Measurements from ENCODE around the gene TGOLN2. TPM values are rescaled to one million over a fixed set of nuclear protein-coding genes. Genes with fewer than 3 reads are reported as not detected.
"Not testable (repeated sequence)": the region's sequence is repeated elsewhere in the genome, so short reads cannot be mapped to it uniquely, and the experiment has no call there.

TGOLN2 gene
- total RNA-seq, 2 donors from 2014 or later: 69.9 to 75.2 TPM

DNA sequence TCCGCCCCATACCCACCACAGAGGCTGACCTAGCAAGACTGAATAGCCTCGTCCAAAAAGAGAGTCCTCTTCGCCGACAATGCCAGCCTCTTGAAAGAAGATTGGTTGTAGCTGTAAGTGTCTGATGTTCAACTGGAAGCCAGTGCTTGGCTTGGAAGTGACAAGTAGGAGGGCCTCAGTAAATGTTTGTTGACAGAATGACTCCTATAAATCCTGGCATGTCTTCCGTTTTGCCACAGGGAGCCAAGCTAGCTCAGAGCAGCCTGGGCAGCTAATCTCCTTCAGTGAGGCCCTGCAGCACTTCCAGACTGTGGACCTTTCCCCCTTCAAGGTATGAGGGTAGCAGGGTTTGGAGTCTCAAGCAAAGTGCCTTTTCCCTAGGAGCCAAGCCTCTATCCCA lies 41.7 kb upstream of the TGOLN2 start:
- Histone ChIP-seq H3K4me1 (no peaks in the 10 kb centered on the region), H3K27ac (no peak overlapping the region), H3K36me3 (replicated peaks in 1 of 2; ENCODE audit: insufficient read depth in 1 of 2, low read depth in 2 of 2) (no peaks in the 10 kb centered on the region), H3K4me3 (no peak overlapping the region), H3K27me3 (no peaks in the 10 kb centered on the region), H3K9me3 (no peaks in the 10 kb centered on the region)
- DNase-seq: no peak
- ATAC-seq: no peak
- TF ChIP-seq POLR2A (IDR thresholded peaks at IDR 0.05) (no peak), CTCF (IDR thresholded peaks at IDR 0.05) (no peak)
- intact Hi-C loops (cut with DNase I): loop anchor here (5.0 kb wide), 1 partner anchor 33 kb away; no protein-coding TSS in a partner anchor
- WGBS, 2 donors: 81 to 88% methylated on average over 5 of the region's 5 CpGs

DNA sequence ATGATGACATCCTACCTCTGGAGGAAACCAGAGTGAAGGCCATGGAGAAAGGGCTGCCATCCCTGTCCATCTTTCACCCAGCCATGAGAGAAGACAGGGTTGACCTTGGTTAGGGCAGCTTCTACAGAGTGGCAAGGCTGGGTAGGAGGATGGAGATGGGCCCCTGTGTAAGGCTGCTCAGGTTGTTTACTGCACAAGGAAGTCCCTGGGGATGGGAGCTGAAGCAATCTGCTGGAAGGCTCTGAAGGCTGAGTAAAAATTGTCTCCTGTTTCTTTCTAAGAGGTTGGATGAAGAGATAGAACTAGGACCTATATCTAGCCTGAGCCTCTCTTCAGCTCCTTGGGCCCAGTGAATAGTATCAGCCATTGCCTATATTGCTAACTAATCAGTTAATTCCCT lies 41.1 kb upstream of the TGOLN2 start:
- ATAC-seq: no peak
- no peak for DNase-seq
- TF ChIP-seq CTCF (IDR thresholded peaks at IDR 0.05) (no peak), POLR2A (IDR thresholded peaks at IDR 0.05) (no peak)
- H3K4me1 ChIP-seq: no peaks in the 10 kb centered on the region
- intact Hi-C loops (cut with DNase I): loop anchor here (5.0 kb wide), 1 partner anchor 33 kb away; no protein-coding TSS in a partner anchor
- no peak overlapping the region for H3K27ac ChIP-seq
- H3K36me3 ChIP-seq (replicated peaks in 1 of 2; ENCODE audit: insufficient read depth in 1 of 2, low read depth in 2 of 2): no peaks in the 10 kb centered on the region
- H3K4me3 ChIP-seq: no peak overlapping the region
- no peaks in the 10 kb centered on the region for H3K27me3 ChIP-seq
- no peaks in the 10 kb centered on the region for H3K9me3 ChIP-seq

- Histone ChIP-seq H3K4me1 (no peaks in the 10 kb centered on the region), H3K9me3 (no peaks in the 10 kb centered on the region), H3K36me3 (replicated peaks in 1 of 2; ENCODE audit: insufficient read depth in 1 of 2, low read depth in 2 of 2) (peaks cover 0 to 1% of the 10 kb centered on the region in 2 donors), H3K4me3 (no peak overlapping the region), H3K27ac (no peak overlapping the region), H3K27me3 (no peaks in the 10 kb centered on the region)
- ATAC-seq (no peak), DNase-seq (no peak)
- WGBS, 2 donors: 56 to 80% methylated on average over 5 of the region's 5 CpGs
- intact Hi-C loops (cut with DNase I): loop anchor here (5.0 kb wide), 1 partner anchor 35 kb away; no protein-coding TSS in a partner anchor
- TF ChIP-seq POLR2A (IDR thresholded peaks at IDR 0.05) (no peak), CTCF (IDR thresholded peaks at IDR 0.05) (no peak)
Measured at GRCh38 chr2:85367180-85367579, 39.4 kb upstream of the TGOLN2 start.

DNA sequence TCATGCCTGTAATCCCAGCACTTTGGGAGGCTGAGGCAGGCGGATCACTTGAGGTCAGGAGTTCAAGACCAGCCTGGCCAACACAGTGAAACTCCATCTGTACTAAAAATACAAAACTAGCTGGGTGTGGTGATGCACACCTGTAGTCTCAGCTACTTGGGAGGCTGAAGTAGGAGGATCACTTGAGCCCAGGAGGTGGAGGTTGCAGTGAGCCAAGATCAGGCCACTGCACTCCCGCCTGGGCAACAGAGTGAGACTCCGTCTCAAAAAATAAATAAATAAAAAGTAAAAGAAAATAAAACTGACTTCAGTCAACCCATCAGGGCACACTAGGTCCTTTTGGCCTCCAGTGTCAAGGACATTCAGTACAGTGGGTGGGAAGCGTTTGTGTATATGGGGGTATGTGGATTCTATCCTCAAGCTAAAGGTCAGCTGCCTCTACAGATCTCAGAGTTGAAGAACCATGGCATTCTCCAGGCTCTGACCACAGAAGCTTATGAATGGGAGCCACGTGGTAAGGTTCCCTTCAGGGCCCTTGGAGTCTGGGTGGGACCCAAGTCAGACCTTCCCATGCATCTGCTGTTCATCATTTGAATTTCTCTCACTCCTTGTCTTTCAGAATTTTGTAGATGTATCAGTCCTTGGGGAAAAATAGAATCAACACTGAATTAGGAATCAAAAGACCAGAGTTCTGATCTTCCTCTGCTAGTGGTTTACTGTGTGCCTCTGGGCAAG lies 35.0 kb upstream of the TGOLN2 start:
- WGBS, 2 donors: 90 to 92% methylated on average over 4 to 5 of the region's 5 CpGs

GRCh38 chr2:85357736-85358135 lies 29.9 kb upstream of the TGOLN2 start:
- H3K27me3 ChIP-seq: no peaks in the 10 kb centered on the region
- peaks cover 25% of the 10 kb centered on the region for H3K4me1 ChIP-seq
- no peaks in the 10 kb centered on the region for H3K9me3 ChIP-seq
- H3K36me3 ChIP-seq (replicated peaks in 1 of 2; ENCODE audit: insufficient read depth in 1 of 2, low read depth in 2 of 2): peaks cover 0 to 4% of the 10 kb centered on the region in 2 donors
- no peak overlapping the region for H3K27ac ChIP-seq
- 83 to 92% methylated on average over 3 of the region's 3 CpGs for WGBS, 2 donors
- intact Hi-C loops (cut with DNase I): no loop called here
- no peak overlapping the region for H3K4me3 ChIP-seq
- ATAC-seq: no peak
- no peak for DNase-seq
- TF ChIP-seq POLR2A (IDR thresholded peaks at IDR 0.05) (no peak), CTCF (IDR thresholded peaks at IDR 0.05) (no peak)

More for the DNA sequence above, 35.0 kb upstream of the TGOLN2 start:
- H3K4me1 ChIP-seq; DNase-seq; H3K9me3 ChIP-seq; intact Hi-C loops (cut with DNase I); H3K4me3 ChIP-seq; H3K36me3 ChIP-seq (replicated peaks in 1 of 2; ENCODE audit: insufficient read depth in 1 of 2, low read depth in 2 of 2); H3K27me3 ChIP-seq; H3K27ac ChIP-seq; ATAC-seq: not testable (repeated sequence)

Measured in body of pancreas (tissue), 4 donors.